Panc1 (cell line): Measurements from ENCODE around the gene UBAP2. TPM values are rescaled to one million over a fixed set of nuclear protein-coding genes. Genes with fewer than 3 reads are reported as not detected.

ENCODE experiments used
- ATAC-seq: fragments of 200-7000 bp; cut with Tn5 transposase; 2 replicates; pipeline ENCODE4 v1.9.1; 2020; ENCODE audit warnings: mild to moderate bottlenecking, moderate library complexity
- BruUV-seq: library from RNA; stranded (reverse); fragments of 400-500 nt; replicated peaks from 2 replicates; lab custom pipeline; 2021; lab: Mats Ljungman, UMichigan
- CTCF ChIA-PET: fragments of 300-600 bp; sonication (Branson Sonifier 250); formaldehyde crosslinking; loops from one replicate; lab custom pipeline; 2022; ENCODE audit warnings: antibody characterized with exemption; lab: Charles Lee
- POLR2A ChIA-PET: fragments of 300-600 bp; sonication (Branson Sonifier 250); formaldehyde crosslinking; loops from one replicate; lab custom pipeline; 2022; ENCODE audit warnings: antibody characterized with exemption; lab: Charles Lee
- DNase-seq: peaks from one replicate; pipeline ENCODE4 v3.0.0-alpha.2; 2010; ENCODE audit warnings: low read depth, low spot score
- H3K27ac ChIP-seq: 2 replicates; pipeline ENCODE4 v1.5.1; 2011; ENCODE audit warnings: mild to moderate bottlenecking, low read length, inconsistent platforms
- H3K27me3 ChIP-seq: fragments of 200-500 bp; sonication (Bioruptor generic); 2 replicates; pipeline ENCODE4 v1.6.0; 2014; ENCODE audit warnings: low read length, inconsistent platforms; ENCODE audit not compliant: control insufficient read depth, insufficient read depth
- H3K36me3 ChIP-seq: fragments of 200-500 bp; sonication (Bioruptor generic); 2 replicates; pipeline ENCODE4 v1.5.1; 2014; ENCODE audit warnings: inconsistent platforms, mild to moderate bottlenecking, low read length, moderate library complexity; ENCODE audit not compliant: control insufficient read depth, insufficient read depth
- H3K4me1 ChIP-seq: 2 replicates; pipeline ENCODE4 v1.5.1; 2011; ENCODE audit warnings: inconsistent platforms, mild to moderate bottlenecking, low read length, moderate library complexity; ENCODE audit not compliant: control insufficient read depth, insufficient read depth
- H3K4me3 ChIP-seq, 2 experiments: 2 replicates each; pipeline ENCODE4 v1.5.1; 2011 to 2012; ENCODE audit warnings: low read depth in 2 of 2, low read length in 2 of 2, mild to moderate bottlenecking in 2 of 2, inconsistent platforms in 1 of 2, moderate library complexity in 1 of 2
- H3K9me3 ChIP-seq: fragments of 200-500 bp; sonication (Bioruptor generic); 2 replicates; pipeline ENCODE4 v1.5.1; 2014; ENCODE audit warnings: low read depth, mild to moderate bottlenecking, inconsistent platforms, low read length, moderate library complexity; ENCODE audit not compliant: control insufficient read depth, insufficient read depth
- CTCF ChIP-seq: fragments of 450-650 bp; IDR thresholded peaks from 2 replicates; pipeline ENCODE4 v1.5.1; 2017; ENCODE audit warnings: mild to moderate bottlenecking
- POLR2AphosphoS5 ChIP-seq: IDR thresholded peaks from 2 replicates; pipeline ENCODE4 v1.6.1; 2012; ENCODE audit warnings: mild to moderate bottlenecking, low read depth, low read length, moderate library complexity
- REST ChIP-seq, 2 experiments: IDR thresholded peaks; 2 replicates each; pipeline ENCODE4 v1.6.1; 2011 to 2012; ENCODE audit warnings: low read depth in 2 of 2, control low read depth in 1 of 2, low read length in 1 of 2, mild to moderate bottlenecking in 1 of 2, moderate library complexity in 1 of 2; ENCODE audit not compliant: insufficient read depth in 1 of 2
- SIN3A ChIP-seq: IDR thresholded peaks from 2 replicates; pipeline ENCODE4 v1.6.1; 2012; ENCODE audit warnings: low read depth, mild to moderate bottlenecking, low read length, moderate library complexity, borderline replicate concordance; ENCODE audit not compliant: insufficient read depth
- TCF7L2 ChIP-seq: IDR thresholded peaks from 2 replicates; pipeline ENCODE4 v1.6.1; 2011; ENCODE audit warnings: mild to moderate bottlenecking, low read depth, low read length, inconsistent platforms
- in situ Hi-C: cut with HindIII; loops from 2 replicates; pipeline ENCODE4 v1.10.0; 2016; ENCODE audit warnings: low sequenced_read_pairs, low pct_unique_long_range_greater_than_20kb
- intact Hi-C: fragments of 100-400 bp; cut with micrococcal nuclease; formaldehyde crosslinking; loops from one replicate; pipeline ENCODE4 v1.10.0; 2022; ENCODE audit not compliant: unreplicated experiment
- total RNA-seq: library from RNA; stranded (reverse); gene quantifications from one replicate; pipeline ENCODE4 v1.2.1, GENCODE V29; 2021; ENCODE audit not compliant: unreplicated experiment

UBAP2 gene
- total RNA-seq, 1 experiment from 2014 or later: 94.6 TPM

GRCh38 chr9:34059954-34060353, 11.3 kb upstream of the UBAP2 start:
- no peaks in the 10 kb centered on the region for H3K4me1 ChIP-seq
- intact Hi-C loops: no loop called here
- DNase-seq: no peak
- no peak overlapping the region for H3K27ac ChIP-seq
- no peaks in the 10 kb centered on the region for H3K9me3 ChIP-seq
- H3K27me3 ChIP-seq: no peaks in the 10 kb centered on the region
- POLR2A ChIA-PET: no interaction called here
- in situ Hi-C loops: no loop called here
- CTCF ChIA-PET: no interaction called here
- no peak for TF ChIP-seq SIN3A
- no peak for TF ChIP-seq POLR2AphosphoS5
- no peak for TF ChIP-seq TCF7L2
- no peak for TF ChIP-seq CTCF
- no peak for TF ChIP-seq REST (IDR thresholded peaks at IDR 0.05; ENCODE audit: insufficient read depth in 1 of 2, low read depth in 2 of 2, low read length in 1 of 2)
- H3K4me3 ChIP-seq: no peak overlapping the region
- BruUV-seq: no TSS peak
- ATAC-seq: no peak
- no peaks in the 10 kb centered on the region for H3K36me3 ChIP-seq

GRCh38 chr9:34059281-34059680, 10.6 kb upstream of the UBAP2 start:
- Histone ChIP-seq H3K4me1 (no peaks in the 10 kb centered on the region), H3K36me3 (no peaks in the 10 kb centered on the region), H3K4me3 (no peak overlapping the region), H3K9me3 (no peaks in the 10 kb centered on the region), H3K27me3 (no peaks in the 10 kb centered on the region), H3K27ac (no peak overlapping the region)
- no TSS peak for BruUV-seq
- CTCF ChIA-PET: interaction anchor here (0.6 kb wide), 1 partner anchor 15 kb away, joined by 3 read pairs; no protein-coding TSS in a partner anchor
- intact Hi-C loops: no loop called here
- in situ Hi-C loops: no loop called here
- no peak for TF ChIP-seq REST (IDR thresholded peaks at IDR 0.05; ENCODE audit: insufficient read depth in 1 of 2, low read depth in 2 of 2, low read length in 1 of 2)
- TF ChIP-seq POLR2AphosphoS5: no peak
- no peak for TF ChIP-seq SIN3A
- TF ChIP-seq CTCF: no peak
- no peak for TF ChIP-seq TCF7L2
- POLR2A ChIA-PET: no interaction called here
- DNase-seq (no peak), ATAC-seq (no peak)
